Thoracic aorta (tissue), 2 donors: Measurements from ENCODE around the gene TTLL11. TPM values are rescaled to one million over a fixed set of nuclear protein-coding genes. Genes with fewer than 3 reads are reported as not detected.

Experiments used
- ATAC-seq: fragments of 150-250 bp; one replicate; pipeline ENCODE4 v1.8.0; 2017; ENCODE audit warnings: low read depth; ENCODE audit not compliant: insufficient number of reproducible peaks, low FRiP score
- DNase-seq: peaks from one replicate; pipeline ENCODE4 v3.0.0-alpha.2; 2020; ENCODE audit warnings: low spot score
- H3K27ac ChIP-seq, 2 donors: fragments of 200-600 bp; sonication (generic); 1 replicate in 1 of 2; 2 replicates in 1 of 2; pipeline ENCODE4 v1.5.1; 2016; ENCODE audit warnings: mild to moderate bottlenecking in 2 of 2, moderate library complexity in 2 of 2
- H3K27me3 ChIP-seq: fragments of 200-600 bp; sonication (generic); replicated peaks from 2 replicates; pipeline ENCODE4 v1.6.0; 2016; ENCODE audit warnings: mild to moderate bottlenecking; ENCODE audit not compliant: insufficient read depth
- H3K36me3 ChIP-seq: fragments of 200-600 bp; sonication (generic); one replicate; pipeline ENCODE4 v1.5.1; 2016
- H3K4me1 ChIP-seq, 2 donors: fragments of 200-600 bp; sonication (generic); 1 replicate in 1 of 2; 2 replicates in 1 of 2; pipeline versions ENCODE4 v1.5.1 to v1.6.0; 2016; ENCODE audit warnings: low read depth in 2 of 2, mild to moderate bottlenecking in 1 of 2; ENCODE audit not compliant: control insufficient read depth in 1 of 2
- H3K4me3 ChIP-seq: fragments of 200-600 bp; sonication (generic); 2 replicates; pipeline ENCODE4 v1.5.1; 2016; ENCODE audit warnings: mild to moderate bottlenecking
- H3K9me3 ChIP-seq: fragments of 200-600 bp; sonication (generic); 2 replicates; pipeline ENCODE4 v1.5.1; 2016
- total RNA-seq, 2 donors: library from RNA; depleted of rRNA; stranded (reverse); fragments of >200 nt; gene quantifications; one replicate each; pipeline versions ENCODE4 v1.1.0 to v1.2.3, GENCODE V29; 2016
- TF ChIP-seq, protein P1 (sequence below): fragments of 200-600 bp; sonication (generic); IDR thresholded peaks from one replicate; pipeline ENCODE4 v1.5.1; 2019; ENCODE audit warnings: antibody characterized with exemption

TTLL11 gene
- total RNA-seq, 2 donors from 2014 or later: 25.7 to 31.2 TPM

DNA sequence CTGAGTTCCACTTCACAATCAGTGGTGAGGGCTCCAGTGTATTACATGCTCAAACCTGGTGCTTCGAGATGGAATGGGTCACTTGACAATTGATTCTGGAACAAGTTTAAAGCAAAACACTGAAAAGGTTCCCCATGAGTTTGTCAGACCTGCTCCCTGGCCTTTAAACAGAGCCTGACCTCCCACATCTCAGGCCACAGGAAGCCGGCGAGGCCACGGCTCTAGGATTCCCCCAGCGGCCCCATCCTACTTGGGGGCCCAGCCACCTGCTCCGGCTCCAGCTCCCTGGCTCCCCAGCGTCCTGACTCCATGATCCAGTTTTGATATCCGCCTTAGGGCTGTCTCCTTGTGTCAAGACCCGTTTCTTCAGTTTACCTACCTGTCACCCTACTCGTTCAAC lies 62.0 kb downstream of the TTLL11 start:
- H3K9me3 ChIP-seq: no peaks in the 10 kb centered on the region
- TF ChIP-seq, protein P1, sequence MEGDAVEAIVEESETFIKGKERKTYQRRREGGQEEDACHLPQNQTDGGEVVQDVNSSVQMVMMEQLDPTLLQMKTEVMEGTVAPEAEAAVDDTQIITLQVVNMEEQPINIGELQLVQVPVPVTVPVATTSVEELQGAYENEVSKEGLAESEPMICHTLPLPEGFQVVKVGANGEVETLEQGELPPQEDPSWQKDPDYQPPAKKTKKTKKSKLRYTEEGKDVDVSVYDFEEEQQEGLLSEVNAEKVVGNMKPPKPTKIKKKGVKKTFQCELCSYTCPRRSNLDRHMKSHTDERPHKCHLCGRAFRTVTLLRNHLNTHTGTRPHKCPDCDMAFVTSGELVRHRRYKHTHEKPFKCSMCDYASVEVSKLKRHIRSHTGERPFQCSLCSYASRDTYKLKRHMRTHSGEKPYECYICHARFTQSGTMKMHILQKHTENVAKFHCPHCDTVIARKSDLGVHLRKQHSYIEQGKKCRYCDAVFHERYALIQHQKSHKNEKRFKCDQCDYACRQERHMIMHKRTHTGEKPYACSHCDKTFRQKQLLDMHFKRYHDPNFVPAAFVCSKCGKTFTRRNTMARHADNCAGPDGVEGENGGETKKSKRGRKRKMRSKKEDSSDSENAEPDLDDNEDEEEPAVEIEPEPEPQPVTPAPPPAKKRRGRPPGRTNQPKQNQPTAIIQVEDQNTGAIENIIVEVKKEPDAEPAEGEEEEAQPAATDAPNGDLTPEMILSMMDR: no peak
- H3K4me3 ChIP-seq: no peak overlapping the region
- no peak for DNase-seq
- no peaks in the 10 kb centered on the region for H3K36me3 ChIP-seq
- no peak for ATAC-seq
- peak overlapping the region; percentile 37 to 56 for H3K27ac ChIP-seq
- peaks cover 18 to 40% of the 10 kb centered on the region in 2 donors for H3K4me1 ChIP-seq
- no peaks in the 10 kb centered on the region for H3K27me3 ChIP-seq

DNA sequence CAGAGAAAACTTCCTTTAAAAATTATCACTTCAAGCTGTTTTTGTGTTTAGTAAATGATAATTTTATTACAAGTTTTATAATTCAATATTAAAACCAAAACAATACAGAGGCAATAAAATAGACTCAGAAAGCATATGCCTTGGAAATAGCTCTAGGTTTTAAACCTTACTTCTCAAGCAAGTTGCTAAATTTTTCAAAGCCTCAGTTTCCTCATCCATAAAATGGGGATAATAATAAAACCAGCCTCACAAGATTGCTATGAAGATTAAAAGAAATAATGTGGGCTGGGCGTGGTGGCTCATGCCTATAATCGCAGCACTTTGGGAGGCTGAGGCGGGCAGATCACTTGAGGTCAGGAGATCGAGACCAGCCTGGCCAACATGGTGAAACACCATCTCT lies 62.8 kb downstream of the TTLL11 start:
- H3K4me3 ChIP-seq: no peak overlapping the region
- DNase-seq (no peak), ATAC-seq (no peak)
- H3K36me3 ChIP-seq: no peaks in the 10 kb centered on the region
- no peaks in the 10 kb centered on the region for H3K27me3 ChIP-seq
- TF ChIP-seq, protein P1: no peak
- peaks cover 18 to 40% of the 10 kb centered on the region in 2 donors for H3K4me1 ChIP-seq
- H3K9me3 ChIP-seq: no peaks in the 10 kb centered on the region
- no peak overlapping the region for H3K27ac ChIP-seq

DNA sequence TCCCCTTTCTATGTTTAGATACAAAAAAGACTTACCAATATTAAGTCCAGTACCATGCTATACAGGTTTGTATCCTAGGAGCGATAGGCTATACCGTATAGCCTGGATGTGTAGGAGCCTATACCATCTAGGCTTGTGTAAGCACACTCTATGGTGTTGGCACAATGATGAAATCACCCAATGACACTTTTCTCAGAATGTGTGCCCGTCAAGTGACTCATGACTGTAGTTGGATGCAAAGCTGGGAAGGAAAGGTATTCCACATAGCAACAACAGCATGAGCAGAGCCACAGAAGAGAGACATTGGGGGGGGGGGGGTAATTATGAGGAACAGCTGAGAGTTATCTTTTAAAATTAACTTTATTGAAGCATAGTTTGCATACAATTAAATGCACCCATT lies 63.2 kb downstream of the TTLL11 start:
- TF ChIP-seq, protein P1: no peak
- no peak for ATAC-seq
- H3K36me3 ChIP-seq: no peaks in the 10 kb centered on the region

DNA sequence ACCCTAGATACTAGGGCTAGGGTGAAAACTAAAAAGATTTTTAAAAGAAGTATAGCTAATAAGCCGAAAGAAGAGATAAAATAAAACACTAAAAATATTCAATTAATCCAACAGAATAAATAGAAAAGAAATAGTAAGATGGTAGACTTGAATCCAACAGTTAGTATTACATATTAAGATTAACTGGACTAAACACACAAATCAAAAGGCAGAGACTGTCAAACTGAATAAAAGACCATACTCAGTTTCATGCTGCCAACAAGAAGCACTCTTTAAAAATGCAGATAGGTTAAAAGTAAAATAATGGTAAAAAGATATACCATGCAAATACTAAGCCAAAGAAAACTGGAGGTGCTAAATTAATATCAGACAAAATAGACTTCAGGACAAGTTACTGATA lies 65.0 kb downstream of the TTLL11 start:
- DNase-seq: no peak
- Histone ChIP-seq H3K4me1 (peaks cover 14 to 20% of the 10 kb centered on the region in 2 donors), H3K9me3 (no peaks in the 10 kb centered on the region), H3K27me3 (no peaks in the 10 kb centered on the region), H3K27ac (no peak overlapping the region), H3K4me3 (no peak overlapping the region), H3K36me3 (no peaks in the 10 kb centered on the region)
- no peak for ATAC-seq
- TF ChIP-seq, protein P1: no peak

More for the DNA sequence above, 63.2 kb downstream of the TTLL11 start:
- Histone ChIP-seq H3K27me3 (no peaks in the 10 kb centered on the region), H3K4me1 (peaks cover 18 to 36% of the 10 kb centered on the region in 2 donors), H3K27ac (no peak overlapping the region), H3K4me3 (no peak overlapping the region), H3K9me3 (no peaks in the 10 kb centered on the region)
- DNase-seq: no peak

DNA sequence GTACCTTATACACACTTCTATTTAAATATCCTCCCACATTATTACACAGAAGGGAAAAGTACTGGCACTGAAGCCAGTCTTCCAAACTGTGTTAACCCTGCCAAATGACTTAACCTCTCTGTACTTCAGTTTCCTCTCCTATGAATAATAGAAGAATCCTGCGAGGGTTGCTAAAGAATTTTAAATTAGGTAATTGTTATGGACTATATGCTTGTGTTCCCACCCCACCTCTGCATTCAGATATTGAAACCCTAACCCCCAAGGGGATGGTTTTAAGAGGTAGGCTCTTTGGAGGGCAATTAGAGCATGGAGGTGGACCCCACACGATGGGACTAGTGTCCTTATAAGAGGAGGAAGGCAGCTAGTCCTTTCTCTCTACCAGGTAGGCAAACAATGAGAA lies 72.7 kb downstream of the TTLL11 start:
- Histone ChIP-seq H3K27me3 (no peaks in the 10 kb centered on the region), H3K9me3 (no peaks in the 10 kb centered on the region), H3K27ac (peak overlapping the region; percentile 77 to 89), H3K4me3 (peak overlapping the region; percentile 60), H3K36me3 (no peaks in the 10 kb centered on the region), H3K4me1 (peaks cover 10 to 36% of the 10 kb centered on the region in 2 donors)
- no peak for DNase-seq
- peak; percentile 70 for ATAC-seq
- TF ChIP-seq, protein P1: no peak
